Colonic mucosa (tissue), 4 donors: ENCODE measurements around the gene ARHGDIA. TPM values are rescaled to one million over a fixed set of nuclear protein-coding genes. Genes with fewer than 3 reads are reported as not detected.
A peak's percentile ranks its signal among the peaks of the same experiment; 100 is the strongest.

Source experiments
- DNase-seq: peaks from one replicate; pipeline ENCODE4 v3.0.0-alpha.2; 2020
- H3K27ac ChIP-seq: fragments of 200-600 bp; one replicate; pipeline ENCODE4 v1.8.0; 2021
- H3K27me3 ChIP-seq: fragments of 200-600 bp; one replicate; pipeline ENCODE4 v1.8.0; 2021
- H3K36me3 ChIP-seq: fragments of 200-600 bp; one replicate; pipeline ENCODE4 v1.8.0; 2021
- H3K4me1 ChIP-seq: fragments of 200-600 bp; one replicate; pipeline ENCODE4 v1.8.0; 2021; ENCODE audit warnings: mild to moderate bottlenecking
- H3K4me3 ChIP-seq: fragments of 200-600 bp; one replicate; pipeline ENCODE4 v1.8.0; 2021
- H3K9ac ChIP-seq, 2 donors: one replicate each; pipeline ENCODE4 v1.7.0; 2013; ENCODE audit warnings: control low read depth in 2 of 2, low read depth in 2 of 2, low read length in 2 of 2
- H3K9me3 ChIP-seq: fragments of 200-600 bp; one replicate; pipeline ENCODE4 v1.8.0; 2021
- intact Hi-C: fragments of 100-400 bp; cut with DNase I; formaldehyde crosslinking; loops from one replicate; pipeline ENCODE4 v1.14.1; 2022
- total RNA-seq, 2 donors: library from RNA; stranded (reverse); fragmentation: NEBNext Ultra II Directional in 1 of 2; extraction: Animal tissue kit (Norgen Biotek cat#: 25700) in 1 of 2; gene quantifications; one replicate each; pipeline ENCODE4 v1.2.1, GENCODE V29; 2021
- TF ChIP-seq, protein P1 (sequence below): fragments of 200-600 bp; IDR thresholded peaks from one replicate; pipeline ENCODE4 v1.8.0; 2022; ENCODE audit warnings: antibody characterized with exemption, mild to moderate bottlenecking
- donor health status: healthy.
- donor health status: DM: no; HTN: no; CAD: no.
- donor health status: DM: no; HTN: no; CAD: no.

The ARHGDIA gene
- total RNA-seq, 2 donors from 2014 or later: 407 to 546 TPM

DNA sequence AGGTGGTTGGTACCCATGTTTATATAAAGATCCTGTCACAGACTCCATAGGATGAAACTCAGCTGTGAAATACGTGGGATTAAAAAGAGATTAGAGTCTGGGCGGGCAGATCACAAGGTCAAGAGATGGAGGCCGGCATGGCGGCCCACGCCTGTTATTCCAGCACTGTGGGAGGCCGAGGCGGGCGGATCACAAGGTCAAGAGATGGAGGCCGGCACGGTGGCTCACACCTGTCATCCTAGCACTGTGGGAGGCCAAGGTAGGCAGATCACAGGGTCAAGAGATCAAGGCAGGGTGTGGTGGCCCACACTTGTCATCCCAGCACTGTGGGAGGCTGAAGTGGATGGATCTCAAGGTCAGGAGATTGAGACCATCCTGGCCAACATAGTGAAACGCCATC is 24.3 kb upstream of the ARHGDIA start:
- no peak for DNase-seq
- no peaks in the 10 kb centered on the region for H3K9me3 ChIP-seq
- intact Hi-C loops: no loop called here
- no peak overlapping the region for H3K27ac ChIP-seq
- peaks cover 1% of the 10 kb centered on the region for H3K4me1 ChIP-seq
- TF ChIP-seq, protein P1, sequence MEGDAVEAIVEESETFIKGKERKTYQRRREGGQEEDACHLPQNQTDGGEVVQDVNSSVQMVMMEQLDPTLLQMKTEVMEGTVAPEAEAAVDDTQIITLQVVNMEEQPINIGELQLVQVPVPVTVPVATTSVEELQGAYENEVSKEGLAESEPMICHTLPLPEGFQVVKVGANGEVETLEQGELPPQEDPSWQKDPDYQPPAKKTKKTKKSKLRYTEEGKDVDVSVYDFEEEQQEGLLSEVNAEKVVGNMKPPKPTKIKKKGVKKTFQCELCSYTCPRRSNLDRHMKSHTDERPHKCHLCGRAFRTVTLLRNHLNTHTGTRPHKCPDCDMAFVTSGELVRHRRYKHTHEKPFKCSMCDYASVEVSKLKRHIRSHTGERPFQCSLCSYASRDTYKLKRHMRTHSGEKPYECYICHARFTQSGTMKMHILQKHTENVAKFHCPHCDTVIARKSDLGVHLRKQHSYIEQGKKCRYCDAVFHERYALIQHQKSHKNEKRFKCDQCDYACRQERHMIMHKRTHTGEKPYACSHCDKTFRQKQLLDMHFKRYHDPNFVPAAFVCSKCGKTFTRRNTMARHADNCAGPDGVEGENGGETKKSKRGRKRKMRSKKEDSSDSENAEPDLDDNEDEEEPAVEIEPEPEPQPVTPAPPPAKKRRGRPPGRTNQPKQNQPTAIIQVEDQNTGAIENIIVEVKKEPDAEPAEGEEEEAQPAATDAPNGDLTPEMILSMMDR: no peak
- no peak overlapping the region for H3K9ac ChIP-seq
- H3K36me3 ChIP-seq: no peaks in the 10 kb centered on the region
- no peaks in the 10 kb centered on the region for H3K27me3 ChIP-seq
- no peak overlapping the region for H3K4me3 ChIP-seq

DNA sequence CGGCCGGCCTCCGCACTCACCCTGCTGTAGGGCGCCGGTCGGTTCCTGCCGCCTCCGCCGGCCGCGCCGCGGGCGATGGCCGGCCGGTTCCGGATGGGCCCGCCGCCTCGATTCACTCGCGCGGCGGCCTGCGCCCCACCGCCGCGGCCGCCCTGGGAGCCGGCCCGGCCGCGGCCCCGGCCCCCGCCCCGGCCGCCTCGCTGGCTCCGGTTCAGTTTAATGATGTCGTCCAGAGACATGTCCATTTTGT is 20.1 kb upstream of the ARHGDIA start:
- Histone ChIP-seq H3K27me3 (no peaks in the 10 kb centered on the region), H3K9ac (peak overlapping the region in 1 of 2 donors; percentile 91)

DNA sequence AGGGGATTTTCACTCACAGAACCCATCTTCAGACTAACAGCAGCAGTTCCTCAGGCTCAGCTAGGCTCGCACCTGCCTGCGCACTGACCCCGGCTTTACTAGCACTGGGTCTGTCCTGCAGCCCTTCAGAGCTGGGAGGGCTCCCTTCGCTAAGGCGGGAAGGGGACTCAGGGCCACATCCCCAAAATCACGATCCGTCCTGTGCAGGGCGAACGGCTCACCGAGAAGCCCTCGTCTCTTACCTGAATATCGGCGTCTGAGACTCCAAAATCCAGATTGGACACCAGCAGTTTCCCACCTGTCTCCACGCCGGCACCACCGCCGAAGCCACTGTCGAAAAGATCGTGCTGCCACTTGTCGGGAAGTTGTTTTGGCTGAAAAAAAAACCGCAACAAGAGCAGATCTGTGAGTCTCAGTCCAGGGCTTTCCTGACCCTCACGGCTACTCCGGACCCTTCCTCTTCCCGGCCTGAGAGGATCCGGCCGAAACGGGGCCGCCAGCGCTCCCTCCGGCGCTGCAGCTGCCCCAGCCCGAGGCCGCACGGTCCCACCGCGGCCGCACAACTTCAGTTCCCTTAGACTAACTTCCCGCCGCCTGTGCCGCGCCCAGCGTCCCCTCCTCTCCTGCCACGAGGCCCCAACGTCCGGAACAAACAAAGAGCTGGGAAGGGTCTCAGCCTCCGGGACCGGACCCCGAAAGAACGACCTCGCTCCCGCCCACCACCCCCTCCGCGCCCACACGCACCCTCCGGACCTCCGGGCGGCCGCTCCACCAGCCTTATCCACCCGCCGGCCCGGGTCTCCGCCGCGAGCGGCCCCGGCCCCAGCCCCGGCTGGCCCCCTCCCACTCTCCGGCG is 19.5 kb upstream of the ARHGDIA start:
- Histone ChIP-seq H3K4me1 (peaks cover 5% of the 10 kb centered on the region), H3K4me3 (peak overlapping the region; percentile 94), H3K36me3 (peaks cover 15% of the 10 kb centered on the region), H3K9ac (peak overlapping the region; percentile 87 to 91), H3K9me3 (no peaks in the 10 kb centered on the region), H3K27me3 (no peaks in the 10 kb centered on the region), H3K27ac (peak overlapping the region; percentile 57)
- DNase-seq: no peak
- intact Hi-C loops: no loop called here
- TF ChIP-seq, protein P1: no peak

More for the DNA sequence above, 20.1 kb upstream of the ARHGDIA start:
- Histone ChIP-seq H3K9me3 (no peaks in the 10 kb centered on the region), H3K4me1 (peaks cover 5% of the 10 kb centered on the region), H3K4me3 (peak overlapping the region; percentile 94), H3K36me3 (peaks cover 15% of the 10 kb centered on the region), H3K27ac (peak overlapping the region; percentile 57)
- DNase-seq: no peak
- TF ChIP-seq, protein P1: no peak
- intact Hi-C loops: no loop called here

DNA sequence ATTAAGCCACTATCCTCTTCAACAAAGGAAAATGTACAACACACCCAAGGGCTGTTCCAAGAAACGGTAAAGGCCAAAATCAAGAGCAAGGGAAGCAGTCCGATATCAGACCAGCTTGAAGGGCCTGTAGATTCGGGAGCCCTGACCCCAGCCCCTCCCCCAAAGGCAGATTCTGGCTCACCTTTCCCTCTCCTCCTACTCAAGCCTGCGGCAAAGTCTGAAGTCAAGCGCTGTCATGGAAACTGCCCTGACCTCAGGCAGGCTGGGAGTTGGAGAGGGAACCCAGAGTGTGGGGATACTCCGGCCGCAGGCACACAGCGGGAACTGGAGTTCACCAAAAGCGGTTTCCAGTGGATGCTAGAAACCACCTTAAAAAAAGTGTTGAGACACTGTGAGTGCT is 18.5 kb upstream of the ARHGDIA start:
- H3K4me3 ChIP-seq: no peak overlapping the region
- H3K4me1 ChIP-seq: peaks cover 5% of the 10 kb centered on the region
- intact Hi-C loops: no loop called here
- no peak overlapping the region for H3K27ac ChIP-seq
- TF ChIP-seq, protein P1: no peak
- no peak overlapping the region for H3K9ac ChIP-seq
- peaks cover 15% of the 10 kb centered on the region for H3K36me3 ChIP-seq
- DNase-seq: no peak
- no peaks in the 10 kb centered on the region for H3K9me3 ChIP-seq
- H3K27me3 ChIP-seq: no peaks in the 10 kb centered on the region

DNA sequence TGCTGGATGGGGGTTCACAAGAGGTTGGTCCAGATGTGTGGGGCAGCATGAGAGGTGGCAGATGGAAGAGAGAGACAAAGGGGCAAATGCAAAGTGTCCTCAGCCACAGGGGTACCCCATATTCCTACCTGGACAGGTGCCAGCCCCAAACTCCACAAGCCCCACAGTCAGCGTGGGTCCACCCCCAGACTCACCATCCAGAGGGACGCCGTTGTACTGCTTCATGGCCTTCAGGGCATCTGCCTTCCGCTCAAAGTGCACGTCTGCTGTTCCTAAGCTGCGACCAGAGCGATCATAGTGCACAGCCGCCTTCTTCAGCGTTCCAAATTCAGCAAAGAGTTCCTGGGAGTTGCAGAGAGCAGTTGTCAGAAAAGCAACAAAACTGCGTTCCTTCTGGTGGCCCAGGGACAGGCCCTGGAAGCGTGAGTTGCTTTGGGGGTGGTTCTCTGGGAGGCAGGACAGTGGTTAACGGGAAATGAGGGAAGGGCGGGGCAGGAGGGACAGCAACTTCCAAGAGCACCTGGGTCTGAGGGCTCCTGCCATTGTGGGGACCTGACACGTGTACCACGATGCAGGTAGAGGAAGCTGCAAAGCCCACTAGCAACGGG is 18.0 kb upstream of the ARHGDIA start:
- TF ChIP-seq, protein P1: no peak
- H3K36me3 ChIP-seq: peaks cover 15% of the 10 kb centered on the region
- intact Hi-C loops: no loop called here
- no peaks in the 10 kb centered on the region for H3K27me3 ChIP-seq
- no peak overlapping the region for H3K4me3 ChIP-seq
- H3K27ac ChIP-seq: no peak overlapping the region
- H3K4me1 ChIP-seq: peaks cover 5% of the 10 kb centered on the region
- H3K9me3 ChIP-seq: no peaks in the 10 kb centered on the region
- no peak overlapping the region for H3K9ac ChIP-seq
- DNase-seq: no peak
